Measurements from ENCODE around the gene IMP4.

GRCh38 chr2:130310881-130311280 lies 31.8 kb upstream of the IMP4 start:
- TF ChIP-seq POLR2AphosphoS5 (IDR thresholded peaks at IDR 0.05; ENCODE audit: low read depth, low read length) (no peak), POLR2A (IDR thresholded peaks at IDR 0.05; ENCODE audit: low read depth, low read length) (no peak), SPI1 (IDR thresholded peaks at IDR 0.05; ENCODE audit: low read depth, low read length) (no peak), TAF1 (IDR thresholded peaks at IDR 0.05; ENCODE audit: low read depth, low read length) (no peak)
